OCI-LY1 (cell line): Measurements from ENCODE around the gene NRTN.
"Not testable (repeated sequence)": the region's sequence is repeated elsewhere in the genome, so short reads cannot be mapped to it uniquely, and the experiment has no call there.

Source experiments
- H2AFZ ChIP-seq: fragments of 200-600 bp; sonication (generic), shearing (Covaris generic); 2 replicates; pipeline ENCODE4 v1.6.0; 2014; ENCODE audit warnings: antibody characterized with exemption, mild to moderate bottlenecking, low read length
- H3F3A ChIP-seq: fragments of 200-600 bp; sonication (generic), shearing (Covaris generic); 2 replicates; pipeline ENCODE4 v1.6.0; 2014; ENCODE audit warnings: mild to moderate bottlenecking, antibody characterized with exemption, low read length, moderate library complexity; ENCODE audit not compliant: insufficient read depth
- H3K27ac ChIP-seq: fragments of 200-600 bp; sonication (generic); 2 replicates; pipeline ENCODE4 v1.5.1; 2014; ENCODE audit warnings: low read length, mixed run types, mild to moderate bottlenecking, low read depth; ENCODE audit not compliant: poor library complexity, severe bottlenecking
- H3K27me3 ChIP-seq: fragments of 200-600 bp; sonication (generic); 2 replicates; pipeline ENCODE4 v1.6.0; 2014; ENCODE audit warnings: antibody characterized with exemption, mild to moderate bottlenecking, low read length, moderate library complexity; ENCODE audit not compliant: insufficient read depth
- H3K36me3 ChIP-seq: fragments of 200-600 bp; sonication (generic); 2 replicates; pipeline ENCODE4 v1.6.1; 2014; ENCODE audit warnings: mild to moderate bottlenecking, antibody characterized with exemption, low read length, moderate library complexity, mixed read lengths; ENCODE audit not compliant: insufficient read depth
- H3K4me1 ChIP-seq: fragments of 200-600 bp; sonication (generic); 2 replicates; pipeline ENCODE4 v1.5.1; 2014; ENCODE audit warnings: mild to moderate bottlenecking, low read length, moderate library complexity; ENCODE audit not compliant: insufficient read depth, severe bottlenecking
- H3K4me2 ChIP-seq: fragments of 200-600 bp; sonication (generic), shearing (Covaris generic); 2 replicates; pipeline ENCODE4 v1.6.1; 2014; ENCODE audit warnings: low read length
- H3K4me3 ChIP-seq: fragments of 200-600 bp; sonication (generic); 2 replicates; pipeline ENCODE4 v1.5.1; 2014; ENCODE audit warnings: low read length, low read depth, mild to moderate bottlenecking, mixed read lengths; ENCODE audit not compliant: poor library complexity, severe bottlenecking
- H3K79me2 ChIP-seq: fragments of 200-600 bp; shearing (Covaris generic); 2 replicates; pipeline ENCODE4 v1.6.1; 2016; ENCODE audit warnings: mixed run types, low read length, mixed read lengths; ENCODE audit not compliant: insufficient read depth
- H3K9ac ChIP-seq: fragments of 200-600 bp; sonication (generic), shearing (Covaris generic); 2 replicates; pipeline ENCODE4 v1.6.1; 2014; ENCODE audit warnings: mild to moderate bottlenecking, low read length, mixed read lengths
- H3K9me2 ChIP-seq: fragments of 200-600 bp; sonication (generic), shearing (Covaris generic); 2 replicates; pipeline ENCODE4 v1.6.1; 2014; ENCODE audit warnings: low read depth, mild to moderate bottlenecking, low read length, mixed read lengths
- H3K9me3 ChIP-seq: fragments of 200-600 bp; shearing (Covaris generic); 2 replicates; pipeline ENCODE4 v1.6.1; 2014; ENCODE audit warnings: low read length, mixed read lengths
- H4K20me1 ChIP-seq: fragments of 200-600 bp; sonication (generic), shearing (Covaris generic); 2 replicates; pipeline ENCODE4 v1.6.0; 2016; ENCODE audit warnings: mild to moderate bottlenecking, low read length; ENCODE audit not compliant: insufficient read depth
- CTCF ChIP-seq: fragments of 200-600 bp; sonication (generic), shearing (Covaris generic); IDR thresholded peaks from 2 replicates; pipeline ENCODE4 v1.5.1; 2017; ENCODE audit warnings: mild to moderate bottlenecking, antibody characterized with exemption, low read length, moderate library complexity, mixed read lengths
- EZH2 ChIP-seq: fragments of 200-600 bp; sonication (generic), shearing (Covaris generic); IDR thresholded peaks from 2 replicates; pipeline ENCODE4 v1.8.0; 2017; ENCODE audit warnings: borderline replicate concordance, mixed run types, mild to moderate bottlenecking, antibody characterized with exemption, low read length, moderate library complexity, mixed read lengths

Gene NRTN

GRCh38 chr19:5850189-5850588 is 45.3 kb downstream of the NRTN start:
- Histone ChIP-seq H3K4me2 (no peak overlapping the region), H3K27ac (no peak overlapping the region), H3K27me3 (peaks cover 1% of the 10 kb centered on the region; the same call in 1 of the 2 replicates), H3K4me1 (no peaks in the 10 kb centered on the region), H3K9ac (no peak overlapping the region), H3K9me3 (no peaks in the 10 kb centered on the region), H3K4me3 (no peak overlapping the region), H4K20me1 (no peaks in the 10 kb centered on the region), H3K79me2 (no peaks in the 10 kb centered on the region), H3K9me2 (no peaks in the 10 kb centered on the region), H2AFZ (no peak overlapping the region), H3K36me3 (no peaks in the 10 kb centered on the region), H3F3A (no peaks in the 10 kb centered on the region)
- TF ChIP-seq CTCF (no peak), EZH2 (no peak)

- Histone ChIP-seq H3K9me2 (no peaks in the 10 kb centered on the region), H3K79me2 (no peaks in the 10 kb centered on the region), H2AFZ (no peak overlapping the region), H3K27me3 (peaks cover 2% of the 10 kb centered on the region; the same call in 1 of the 2 replicates), H3K36me3 (no peaks in the 10 kb centered on the region), H3K9ac (no peak overlapping the region), H3K4me1 (no peaks in the 10 kb centered on the region), H3K27ac (no peak overlapping the region), H3K9me3 (no peaks in the 10 kb centered on the region), H3K4me3 (no peak overlapping the region), H3K4me2 (no peak overlapping the region), H3F3A (no peaks in the 10 kb centered on the region), H4K20me1 (no peaks in the 10 kb centered on the region)
- TF ChIP-seq EZH2 (no peak), CTCF (no peak)
Measured at GRCh38 chr19:5850743-5851293, 46.0 kb downstream of the NRTN start.

GRCh38 chr19:5851302-5851701 is 46.4 kb downstream of the NRTN start, which contains the start of gene FUT3:
FUT3 (minus strand) TSS chr19:5851449.
- H4K20me1 ChIP-seq: no peaks in the 10 kb centered on the region
- no peak within 1 kb of the TSS for H3K4me2 ChIP-seq
- H3K36me3 ChIP-seq: no peaks in the 10 kb centered on the region
- H3K4me1 ChIP-seq: no peaks in the 10 kb centered on the region
- H3K79me2 ChIP-seq: no peaks in the 10 kb centered on the region
- no peak within 1 kb of the TSS for H3K4me3 ChIP-seq
- no peak within 1 kb of the TSS for H3K27ac ChIP-seq
- no peak within 1 kb of the TSS for H2AFZ ChIP-seq
- no peaks in the 10 kb centered on the region for H3K9me3 ChIP-seq
- H3K27me3 ChIP-seq: peaks cover 2% of the 10 kb centered on the region; the same call in 1 of the 2 replicates
- H3K9me2 ChIP-seq: no peaks in the 10 kb centered on the region
- no peak within 1 kb of the TSS for H3K9ac ChIP-seq
- no peak for TF ChIP-seq CTCF
- no peak for TF ChIP-seq EZH2
- no peaks in the 10 kb centered on the region for H3F3A ChIP-seq

- H3K4me2 ChIP-seq, H3K9me2 ChIP-seq, H3K4me3 ChIP-seq, H4K20me1 ChIP-seq, H3K27ac ChIP-seq, H3K36me3 ChIP-seq, H3F3A ChIP-seq, H3K79me2 ChIP-seq, H3K27me3 ChIP-seq, H3K4me1 ChIP-seq, H3K9ac ChIP-seq, H2AFZ ChIP-seq, H3K9me3 ChIP-seq: not testable (repeated sequence)
Measured at GRCh38 chr19:5854121-5854520, 49.3 kb downstream of the NRTN start.

- not testable (repeated sequence) for H3K27me3 ChIP-seq, H3K9me2 ChIP-seq, H3K4me3 ChIP-seq
Measured at GRCh38 chr19:5855151-5855550, 50.3 kb downstream of the NRTN start.

More at GRCh38 chr19:5855151-5855550, 50.3 kb downstream of the NRTN start:
- not testable (repeated sequence) for H3K36me3 ChIP-seq, H4K20me1 ChIP-seq, H3F3A ChIP-seq, H3K4me2 ChIP-seq, H3K9ac ChIP-seq, H2AFZ ChIP-seq, H3K79me2 ChIP-seq, H3K4me1 ChIP-seq, H3K27ac ChIP-seq, H3K9me3 ChIP-seq
